C4-2B (cell line): Measurements from ENCODE around the gene GPX8.

Source experiments
- ZFX ChIP-seq: fragments of 450-650 bp; IDR thresholded peaks from 2 replicates; pipeline ENCODE4 v1.6.1; 2017
- TF ChIP-seq, protein P1 (sequence below): fragments of 450-650 bp; conservative IDR thresholded peaks from 2 replicates; pipeline ENCODE4 v1.5.1; 2017; ENCODE audit warnings: mild to moderate bottlenecking

DNA sequence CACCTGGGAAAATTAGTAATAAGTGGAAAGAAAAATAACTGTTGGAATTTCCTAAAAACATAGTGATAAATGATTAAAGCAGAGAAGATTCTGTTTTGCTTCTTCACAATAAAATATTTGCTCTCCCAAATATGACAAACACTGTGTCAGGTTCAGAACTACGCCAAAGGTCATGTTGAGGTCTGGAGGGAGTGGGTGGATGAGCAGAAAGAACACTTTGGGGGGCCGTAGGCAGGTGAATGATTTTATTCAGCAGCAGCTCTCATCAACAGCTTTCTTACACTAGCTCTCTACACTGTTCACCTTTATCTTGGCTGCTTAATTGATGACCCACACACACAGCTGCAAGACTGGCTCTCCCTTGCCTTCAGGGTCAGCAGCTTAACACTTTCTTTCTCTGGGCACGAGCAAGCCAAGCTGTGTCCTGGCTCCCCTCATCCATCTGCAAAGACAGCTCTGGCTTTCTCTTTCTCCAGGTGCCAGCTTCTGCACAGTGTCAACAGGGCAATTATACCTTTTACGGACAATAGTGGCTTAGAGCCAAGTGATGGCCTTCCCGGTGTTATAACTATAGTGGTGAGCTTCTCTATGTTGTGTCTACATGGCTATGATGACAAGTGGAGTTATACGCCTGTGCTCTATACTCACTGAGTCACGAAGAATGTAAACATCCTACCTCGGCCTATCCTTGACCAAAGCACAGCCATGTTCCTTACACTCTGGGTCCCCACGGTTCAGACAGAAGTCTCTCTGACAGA is 18.9 kb upstream of the GPX8 start:
- TF ChIP-seq ZFX = no peak
- TF ChIP-seq, protein P1, sequence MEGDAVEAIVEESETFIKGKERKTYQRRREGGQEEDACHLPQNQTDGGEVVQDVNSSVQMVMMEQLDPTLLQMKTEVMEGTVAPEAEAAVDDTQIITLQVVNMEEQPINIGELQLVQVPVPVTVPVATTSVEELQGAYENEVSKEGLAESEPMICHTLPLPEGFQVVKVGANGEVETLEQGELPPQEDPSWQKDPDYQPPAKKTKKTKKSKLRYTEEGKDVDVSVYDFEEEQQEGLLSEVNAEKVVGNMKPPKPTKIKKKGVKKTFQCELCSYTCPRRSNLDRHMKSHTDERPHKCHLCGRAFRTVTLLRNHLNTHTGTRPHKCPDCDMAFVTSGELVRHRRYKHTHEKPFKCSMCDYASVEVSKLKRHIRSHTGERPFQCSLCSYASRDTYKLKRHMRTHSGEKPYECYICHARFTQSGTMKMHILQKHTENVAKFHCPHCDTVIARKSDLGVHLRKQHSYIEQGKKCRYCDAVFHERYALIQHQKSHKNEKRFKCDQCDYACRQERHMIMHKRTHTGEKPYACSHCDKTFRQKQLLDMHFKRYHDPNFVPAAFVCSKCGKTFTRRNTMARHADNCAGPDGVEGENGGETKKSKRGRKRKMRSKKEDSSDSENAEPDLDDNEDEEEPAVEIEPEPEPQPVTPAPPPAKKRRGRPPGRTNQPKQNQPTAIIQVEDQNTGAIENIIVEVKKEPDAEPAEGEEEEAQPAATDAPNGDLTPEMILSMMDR = no peak
